GM10266 (cell line): ENCODE data around the gene IFT52.
"Not testable (repeated sequence)": the region's sequence is repeated elsewhere in the genome, so short reads cannot be mapped to it uniquely, and the experiment has no call there.

Experiments
- DNase-seq: peaks from one replicate; pipeline ENCODE4 v3.0.0; 2012; ENCODE audit errors: extremely low spot score
- TF ChIP-seq, protein P1 (sequence below): IDR thresholded peaks from 2 replicates; pipeline ENCODE4 v1.5.1; 2012; ENCODE audit warnings: mild to moderate bottlenecking, low read depth; ENCODE audit not compliant: control insufficient read depth, insufficient read depth; ENCODE audit errors: missing control alignments

The IFT52 gene

DNA sequence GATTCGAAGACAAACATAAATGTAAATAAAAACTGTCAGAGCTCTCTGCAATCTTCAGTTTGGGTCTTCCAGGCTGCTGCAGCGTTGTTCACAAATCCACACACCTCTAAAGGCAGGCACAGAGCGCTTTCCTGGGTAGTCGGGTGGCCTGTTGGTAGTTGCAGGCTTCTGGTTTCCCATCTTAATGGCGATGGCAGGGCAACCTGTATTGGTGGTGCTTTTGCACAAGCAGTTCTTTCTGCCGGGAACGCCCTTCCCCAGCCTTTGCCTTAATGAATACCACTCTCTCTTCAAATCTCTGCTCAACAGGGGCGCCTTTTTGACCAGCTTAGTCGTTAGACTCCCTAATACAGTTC lies 723 bp upstream of the IFT52 start:
- TF ChIP-seq, protein P1, sequence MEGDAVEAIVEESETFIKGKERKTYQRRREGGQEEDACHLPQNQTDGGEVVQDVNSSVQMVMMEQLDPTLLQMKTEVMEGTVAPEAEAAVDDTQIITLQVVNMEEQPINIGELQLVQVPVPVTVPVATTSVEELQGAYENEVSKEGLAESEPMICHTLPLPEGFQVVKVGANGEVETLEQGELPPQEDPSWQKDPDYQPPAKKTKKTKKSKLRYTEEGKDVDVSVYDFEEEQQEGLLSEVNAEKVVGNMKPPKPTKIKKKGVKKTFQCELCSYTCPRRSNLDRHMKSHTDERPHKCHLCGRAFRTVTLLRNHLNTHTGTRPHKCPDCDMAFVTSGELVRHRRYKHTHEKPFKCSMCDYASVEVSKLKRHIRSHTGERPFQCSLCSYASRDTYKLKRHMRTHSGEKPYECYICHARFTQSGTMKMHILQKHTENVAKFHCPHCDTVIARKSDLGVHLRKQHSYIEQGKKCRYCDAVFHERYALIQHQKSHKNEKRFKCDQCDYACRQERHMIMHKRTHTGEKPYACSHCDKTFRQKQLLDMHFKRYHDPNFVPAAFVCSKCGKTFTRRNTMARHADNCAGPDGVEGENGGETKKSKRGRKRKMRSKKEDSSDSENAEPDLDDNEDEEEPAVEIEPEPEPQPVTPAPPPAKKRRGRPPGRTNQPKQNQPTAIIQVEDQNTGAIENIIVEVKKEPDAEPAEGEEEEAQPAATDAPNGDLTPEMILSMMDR, result no peak
- DNase-seq, result peak; percentile 33

DNA sequence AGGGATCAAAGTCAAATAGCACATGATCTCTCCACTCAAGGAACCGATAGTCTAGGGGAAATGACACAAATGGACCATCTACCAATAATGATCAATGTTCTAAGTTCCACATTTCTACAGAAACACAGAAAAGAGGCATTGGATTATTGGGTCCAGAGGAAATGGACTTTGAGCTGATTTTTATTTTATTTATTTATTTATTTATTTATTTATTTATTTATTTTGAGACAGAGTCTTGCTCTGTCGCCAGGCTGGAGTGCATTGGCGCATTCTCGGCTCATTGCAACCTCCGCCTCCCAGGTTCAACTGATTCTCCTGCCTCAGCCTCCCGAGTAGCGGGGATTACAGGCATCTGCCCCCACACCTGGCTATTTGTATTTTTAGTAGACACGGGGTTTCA lies 11.2 kb downstream of the IFT52 start:
- DNase-seq, result not testable (repeated sequence)

DNA sequence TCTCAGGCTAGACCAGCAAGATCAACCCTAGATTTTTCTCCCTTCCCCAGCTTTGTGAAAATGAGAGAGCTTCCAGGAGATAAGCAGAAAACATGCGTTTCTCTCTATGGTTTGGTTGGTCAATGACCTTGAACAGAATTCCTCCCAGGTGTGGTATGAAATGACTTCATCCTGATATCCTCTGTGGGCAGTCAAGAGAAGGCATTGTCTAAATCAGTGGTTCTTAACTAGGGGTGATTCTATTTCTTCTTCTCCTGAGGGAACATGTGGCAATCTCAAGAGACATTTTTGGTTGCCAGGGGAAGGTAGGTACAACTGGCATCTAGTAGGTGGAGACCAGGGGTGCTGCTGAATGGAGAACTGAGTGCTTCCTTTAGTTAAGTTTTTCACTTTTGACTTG lies 12.4 kb downstream of the IFT52 start:
- no peak for DNase-seq
- TF ChIP-seq, protein P1, result no peak

DNA sequence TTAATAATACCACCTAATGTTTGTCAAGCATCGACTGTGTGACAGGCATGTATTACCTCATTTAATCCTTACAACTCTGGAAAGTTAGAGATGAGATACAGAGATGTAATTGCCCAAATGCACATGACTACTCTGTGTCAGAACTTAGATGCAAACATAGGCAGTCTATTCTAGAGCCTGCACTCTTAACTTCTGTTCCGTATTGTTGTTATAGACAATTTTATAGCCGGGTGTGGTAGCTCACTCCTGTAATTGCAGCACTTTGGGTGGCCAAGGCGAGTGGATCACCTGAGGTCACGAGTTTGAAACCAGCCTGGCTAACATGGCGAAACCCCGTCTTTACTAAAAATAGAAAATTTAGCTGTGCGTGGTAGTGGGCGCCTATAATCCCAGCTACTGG lies 15.0 kb downstream of the IFT52 start:
- DNase-seq, result no peak
- TF ChIP-seq, protein P1, result no peak

DNA sequence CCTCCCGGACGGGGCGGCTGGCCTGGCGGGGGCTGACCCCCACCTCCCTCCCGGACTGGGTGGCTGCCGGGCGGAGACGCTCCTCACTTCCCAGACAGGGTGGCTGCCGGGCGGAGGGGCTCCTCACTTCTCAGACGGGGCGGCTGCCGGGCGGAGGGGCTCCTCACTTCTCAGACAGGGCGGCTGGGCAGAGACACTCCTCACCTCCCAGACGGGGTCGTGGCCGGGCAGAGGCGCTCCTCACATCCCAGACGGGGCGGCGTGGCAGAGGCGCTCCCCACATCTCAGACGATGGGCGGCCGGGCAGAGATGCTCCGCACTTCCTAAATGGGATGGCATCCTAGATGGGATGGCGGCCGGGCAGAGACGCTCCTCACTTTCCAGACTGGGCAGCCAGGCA lies 16.5 kb downstream of the IFT52 start:
- not testable (repeated sequence) for DNase-seq

DNA sequence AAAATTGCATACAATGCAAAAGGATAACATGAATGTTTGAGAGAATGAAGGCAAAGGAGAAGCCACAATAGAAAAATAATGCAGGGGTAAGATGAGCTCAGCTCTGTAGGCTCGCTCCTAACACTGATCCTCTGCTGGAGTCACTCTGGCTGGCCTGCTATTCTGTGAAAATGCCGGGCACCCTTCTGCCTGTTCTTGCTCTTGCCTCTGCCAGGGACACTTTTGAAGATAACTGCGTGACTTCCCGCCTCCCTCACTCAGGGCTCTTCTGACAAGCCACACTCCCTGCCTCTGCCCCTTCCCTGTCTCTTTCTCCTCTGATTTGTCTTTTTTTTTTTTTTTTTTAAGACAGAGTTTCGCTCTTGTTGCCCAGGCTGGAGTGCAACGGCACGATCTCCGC lies 40.9 kb downstream of the IFT52 start:
- TF ChIP-seq, protein P1, result no peak
- DNase-seq, result no peak

DNA sequence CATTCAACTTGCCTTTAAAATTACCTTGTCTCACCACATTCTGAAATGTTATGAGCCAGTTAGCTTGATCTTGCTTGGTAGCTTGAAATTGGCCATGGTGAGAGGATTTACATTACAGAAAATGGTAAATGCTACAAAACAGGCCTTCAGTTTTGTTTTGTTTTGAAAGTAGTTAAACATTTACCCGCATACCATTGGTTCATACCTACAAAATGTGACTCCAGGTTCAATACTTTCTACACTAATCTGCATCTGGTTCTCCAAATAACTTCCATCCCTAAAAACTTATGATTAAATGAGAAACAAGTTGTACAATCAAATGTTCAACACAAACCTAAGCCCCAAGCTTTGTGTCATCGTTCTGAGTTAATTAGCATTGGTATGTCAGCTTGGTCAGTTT lies 45.7 kb downstream of the IFT52 start:
- no peak for DNase-seq

DNA sequence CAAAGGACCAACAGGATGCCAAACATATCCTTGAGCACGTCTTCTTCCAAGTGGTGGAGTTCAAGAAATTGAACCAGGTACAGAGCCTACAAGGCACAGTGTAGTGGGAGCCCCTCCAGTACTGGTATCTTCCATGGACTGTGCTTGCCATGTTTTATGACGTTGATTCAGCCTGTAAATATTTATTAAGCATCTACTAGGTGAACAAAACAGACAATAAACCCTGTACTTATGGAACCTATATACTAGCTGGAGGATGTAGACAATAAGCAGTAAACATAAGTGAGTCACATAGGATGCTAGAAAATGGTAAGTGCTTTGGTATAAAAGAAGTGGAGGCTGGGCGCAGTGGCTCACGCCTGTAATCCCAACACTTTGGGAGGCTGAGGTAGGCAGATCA lies 51.8 kb downstream of the IFT52 start:
- no peak for DNase-seq
- TF ChIP-seq, protein P1, result no peak

More for the DNA sequence above, 45.7 kb downstream of the IFT52 start:
- TF ChIP-seq, protein P1, result no peak
